ENCODE data around the gene HS2ST1.

- TF ChIP-seq ZC3H11A (IDR thresholded peaks at IDR 0.05) (no peak), ESRRA (IDR thresholded peaks at IDR 0.05; ENCODE audit: borderline replicate concordance, low read length) (no peak), POLR2A (IDR thresholded peaks at IDR 0.05; ENCODE audit: low read length) (no peak), USF2 (IDR thresholded peaks at IDR 0.05) (no peak), MAFK (IDR thresholded peaks at IDR 0.05; ENCODE audit: partially characterized antibody) (no peak)
- TF ChIP-seq, protein P1, sequence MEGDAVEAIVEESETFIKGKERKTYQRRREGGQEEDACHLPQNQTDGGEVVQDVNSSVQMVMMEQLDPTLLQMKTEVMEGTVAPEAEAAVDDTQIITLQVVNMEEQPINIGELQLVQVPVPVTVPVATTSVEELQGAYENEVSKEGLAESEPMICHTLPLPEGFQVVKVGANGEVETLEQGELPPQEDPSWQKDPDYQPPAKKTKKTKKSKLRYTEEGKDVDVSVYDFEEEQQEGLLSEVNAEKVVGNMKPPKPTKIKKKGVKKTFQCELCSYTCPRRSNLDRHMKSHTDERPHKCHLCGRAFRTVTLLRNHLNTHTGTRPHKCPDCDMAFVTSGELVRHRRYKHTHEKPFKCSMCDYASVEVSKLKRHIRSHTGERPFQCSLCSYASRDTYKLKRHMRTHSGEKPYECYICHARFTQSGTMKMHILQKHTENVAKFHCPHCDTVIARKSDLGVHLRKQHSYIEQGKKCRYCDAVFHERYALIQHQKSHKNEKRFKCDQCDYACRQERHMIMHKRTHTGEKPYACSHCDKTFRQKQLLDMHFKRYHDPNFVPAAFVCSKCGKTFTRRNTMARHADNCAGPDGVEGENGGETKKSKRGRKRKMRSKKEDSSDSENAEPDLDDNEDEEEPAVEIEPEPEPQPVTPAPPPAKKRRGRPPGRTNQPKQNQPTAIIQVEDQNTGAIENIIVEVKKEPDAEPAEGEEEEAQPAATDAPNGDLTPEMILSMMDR (IDR thresholded peaks at IDR 0.05) = no peak
These were observed 127.8 kb downstream of the HS2ST1 start for GRCh38 chr1:87042111-87042811.
